Adrenal gland (tissue), 12 donors: Measurements from ENCODE around the gene PTPN14. TPM values are rescaled to one million over a fixed set of nuclear protein-coding genes. Genes with fewer than 3 reads are reported as not detected.
A peak's percentile ranks its signal among the peaks of the same experiment; 100 is the strongest.

ENCODE experiments used
- DNase-seq, 7 donors: peaks; one replicate each; pipeline ENCODE4 v3.0.0-alpha.2; 2019 to 2020
- H3K27ac ChIP-seq, 5 donors: fragments of 200-600 bp; sonication (generic) in 4 of 5; 1 replicate in 3 of 5; 2 replicates in 2 of 5; pipeline versions ENCODE4 v1.5.1 to v1.8.0; 2016 to 2020; ENCODE audit warnings: mild to moderate bottlenecking in 1 of 5
- H3K27me3 ChIP-seq: fragments of 200-600 bp; 2 replicates; pipeline ENCODE4 v1.8.0; 2021
- H3K36me3 ChIP-seq, 2 donors: fragments of 200-600 bp; replicated peaks in 1 of 2; 1 replicate in 1 of 2; 2 replicates in 1 of 2; pipeline versions ENCODE4 v1.5.1 to v1.8.0; 2018 to 2022
- H3K4me1 ChIP-seq, 2 donors: fragments of 200-600 bp; replicated peaks in 1 of 2; 1 replicate in 1 of 2; 2 replicates in 1 of 2; pipeline versions ENCODE4 v1.5.1 to v1.8.0; 2018 to 2021
- H3K4me3 ChIP-seq, 4 donors: fragments of 200-600 bp; sonication (generic) in 3 of 4; one replicate each; pipeline ENCODE4 v1.5.1; 2016 to 2018
- H3K9me3 ChIP-seq, 3 donors: fragments of 200-600 bp; sonication (generic) in 1 of 3; replicated peaks in 1 of 3; 1 replicate in 2 of 3; 2 replicates in 1 of 3; pipeline versions ENCODE4 v1.5.1 to v1.8.0; 2016 to 2021
- POLR2A ChIP-seq, 2 donors: fragments of 450-650 bp; IDR thresholded peaks; one replicate each; pipeline ENCODE4 v1.6.1; 2017; ENCODE audit warnings: antibody characterized with exemption in 2 of 2, mild to moderate bottlenecking in 2 of 2, moderate library complexity in 1 of 2
- WGBS, 4 donors: extraction: QIAGEN DNeasy Blood & Tissue Kit in 2 of 4; methylation state at CpG; one replicate each; pipeline versions ENCODE4 v1.1.5 to v1.1.7; 2013 to 2017; 5-methylcytosine and 5-hydroxymethylcytosine counted together
- intact Hi-C, 2 donors: fragments of 100-400 bp; cut with DNase I; formaldehyde crosslinking; loops; one replicate each; pipeline versions ENCODE4 v1.14.1 to v1.15.0; 2022 to 2023
- polyA plus RNA-seq, 3 donors: library from polyadenylated mRNA; stranded (reverse); fragments of 200-250 nt in 2 of 3; fragments of 350-450 nt in 1 of 3; fragmentation: Illumina TruSeq in 1 of 3; extraction: RNeasy Lipid Tissue Mini Kit (QIAGEN cat#74804) in 1 of 3; gene quantifications; one replicate each; pipeline ENCODE4 v1.2.3, GENCODE V29; 2013 to 2014
- total RNA-seq, 9 donors: library from RNA; depleted of rRNA in 4 of 9; stranded (reverse); fragments of >200 nt in 4 of 9; fragments of 120-200 nt in 1 of 9; fragmentation: NEBNext Ultra II Directional in 1 of 9; extraction: Animal tissue kit (Norgen Biotek cat#: 25700) in 1 of 9; gene quantifications; one replicate each; pipeline versions ENCODE4 v1.1.0 to v1.2.4, GENCODE V29; 2013 to 2023
- TF ChIP-seq, protein P1 (sequence below), 6 experiments: fragments of 450-650 bp in 4 of 6; fragments of 200-600 bp in 2 of 6; sonication (generic) in 1 of 6; IDR thresholded peaks; 1 replicate in 5 of 6; 2 replicates in 1 of 6; pipeline versions ENCODE4 v1.5.1 to v1.8.0; 2016 to 2021; ENCODE audit warnings: antibody characterized with exemption in 6 of 6, mild to moderate bottlenecking in 2 of 6, moderate library complexity in 1 of 6
- donor health status: healthy with polysubstance abuse.
- donor health status: Bipolar disorder and iron deficiency.
- donor health status: DM: yes; HTN: yes; CAD: no.
- donor health status: DM: no; HTN: no; CAD: no.
- donor health status: DM: no; HTN: no; CAD: no.
- donor health status: DM: yes; HTN: yes; CAD: no.

Gene PTPN14
- total and polyA plus RNA-seq, 12 donors: 7.9 to 96.2 (median 32.0) TPM

DNA sequence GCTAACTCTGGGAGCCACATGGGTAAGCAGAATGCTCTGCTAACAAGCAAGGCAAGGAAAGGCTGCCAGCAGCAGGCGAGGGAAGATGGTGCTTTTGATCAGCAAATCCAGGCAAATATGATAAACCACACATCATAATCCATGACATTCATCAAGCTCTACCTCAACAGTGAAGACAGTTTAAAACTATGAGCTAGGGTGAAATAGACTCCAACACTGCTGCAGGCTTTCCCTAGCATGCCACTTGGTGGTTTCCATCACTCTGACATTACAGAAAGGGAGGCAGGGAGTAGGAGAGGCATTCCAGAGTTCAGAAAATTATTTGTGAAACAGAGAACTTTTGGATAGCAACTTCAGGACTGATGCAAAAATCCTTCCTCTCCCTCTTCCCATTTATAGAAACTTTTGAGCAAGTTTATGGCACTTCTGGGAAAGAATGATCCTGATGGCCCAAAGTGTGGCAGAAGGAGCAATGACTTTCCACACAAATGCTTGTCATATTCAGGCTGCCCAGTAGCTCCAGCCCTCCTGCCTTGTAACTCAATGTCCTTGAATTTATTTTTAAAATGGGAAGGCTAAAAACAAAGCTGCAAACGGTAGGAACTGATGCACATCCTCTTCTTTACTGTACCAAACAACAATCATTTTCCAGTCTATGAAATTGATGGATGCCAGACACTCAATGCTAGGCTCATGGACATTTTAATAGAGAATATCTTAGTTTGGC is 199.7 kb downstream of the PTPN14 start:
- DNase-seq: peak in 3 of 7 donors; percentile 31 to 33 (median 32)
- WGBS, 4 donors: 52 to 63% (median 54%) methylated on average over 2 of the region's 2 CpGs
- TF ChIP-seq, protein P1, sequence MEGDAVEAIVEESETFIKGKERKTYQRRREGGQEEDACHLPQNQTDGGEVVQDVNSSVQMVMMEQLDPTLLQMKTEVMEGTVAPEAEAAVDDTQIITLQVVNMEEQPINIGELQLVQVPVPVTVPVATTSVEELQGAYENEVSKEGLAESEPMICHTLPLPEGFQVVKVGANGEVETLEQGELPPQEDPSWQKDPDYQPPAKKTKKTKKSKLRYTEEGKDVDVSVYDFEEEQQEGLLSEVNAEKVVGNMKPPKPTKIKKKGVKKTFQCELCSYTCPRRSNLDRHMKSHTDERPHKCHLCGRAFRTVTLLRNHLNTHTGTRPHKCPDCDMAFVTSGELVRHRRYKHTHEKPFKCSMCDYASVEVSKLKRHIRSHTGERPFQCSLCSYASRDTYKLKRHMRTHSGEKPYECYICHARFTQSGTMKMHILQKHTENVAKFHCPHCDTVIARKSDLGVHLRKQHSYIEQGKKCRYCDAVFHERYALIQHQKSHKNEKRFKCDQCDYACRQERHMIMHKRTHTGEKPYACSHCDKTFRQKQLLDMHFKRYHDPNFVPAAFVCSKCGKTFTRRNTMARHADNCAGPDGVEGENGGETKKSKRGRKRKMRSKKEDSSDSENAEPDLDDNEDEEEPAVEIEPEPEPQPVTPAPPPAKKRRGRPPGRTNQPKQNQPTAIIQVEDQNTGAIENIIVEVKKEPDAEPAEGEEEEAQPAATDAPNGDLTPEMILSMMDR (IDR thresholded peaks at IDR 0.05): no peak
- TF ChIP-seq POLR2A (IDR thresholded peaks at IDR 0.05): no peak
- no peak overlapping the region for H3K27ac ChIP-seq
- H3K27me3 ChIP-seq: no peaks in the 10 kb centered on the region
- H3K9me3 ChIP-seq: no peaks in the 10 kb centered on the region
- H3K4me3 ChIP-seq: no peak overlapping the region
- peaks cover 6 to 9% of the 10 kb centered on the region in 2 donors for H3K4me1 ChIP-seq
- H3K36me3 ChIP-seq: peaks cover 0 to 10% of the 10 kb centered on the region in 2 donors
- intact Hi-C loops: no loop called here

DNA sequence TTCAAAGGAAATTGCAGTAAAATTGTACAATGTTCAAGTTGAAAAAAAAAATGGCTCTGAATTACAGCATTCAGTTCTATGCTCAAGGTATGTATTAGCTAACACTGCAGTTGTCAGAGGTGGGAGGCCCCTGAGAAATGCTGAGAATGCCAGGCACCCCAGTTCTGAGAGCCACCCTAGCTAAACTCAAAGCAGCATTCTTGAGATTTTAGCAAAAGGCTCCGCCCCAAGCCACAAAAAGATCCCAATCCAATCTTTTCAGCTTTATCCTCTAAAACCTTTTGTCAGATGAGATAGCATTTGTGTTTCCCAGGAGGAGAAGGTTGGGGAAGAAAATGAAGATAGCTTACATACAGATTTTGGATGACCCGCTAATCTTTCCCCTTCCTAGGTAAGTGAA is 201.6 kb downstream of the PTPN14 start:
- Histone ChIP-seq H3K9me3 (no peaks in the 10 kb centered on the region), H3K27me3 (no peaks in the 10 kb centered on the region), H3K4me3 (no peak overlapping the region), H3K4me1 (peaks cover 6 to 9% of the 10 kb centered on the region in 2 donors), H3K27ac (no peak overlapping the region), H3K36me3 (peaks cover 0 to 5% of the 10 kb centered on the region in 2 donors)
- intact Hi-C loops: no loop called here
- TF ChIP-seq, protein P1 (IDR thresholded peaks at IDR 0.05): no peak
- TF ChIP-seq POLR2A (IDR thresholded peaks at IDR 0.05): no peak
- no peak for DNase-seq
- WGBS, 4 donors: 93 to 100% (median 98%) methylated on average over 2 of the region's 2 CpGs

DNA sequence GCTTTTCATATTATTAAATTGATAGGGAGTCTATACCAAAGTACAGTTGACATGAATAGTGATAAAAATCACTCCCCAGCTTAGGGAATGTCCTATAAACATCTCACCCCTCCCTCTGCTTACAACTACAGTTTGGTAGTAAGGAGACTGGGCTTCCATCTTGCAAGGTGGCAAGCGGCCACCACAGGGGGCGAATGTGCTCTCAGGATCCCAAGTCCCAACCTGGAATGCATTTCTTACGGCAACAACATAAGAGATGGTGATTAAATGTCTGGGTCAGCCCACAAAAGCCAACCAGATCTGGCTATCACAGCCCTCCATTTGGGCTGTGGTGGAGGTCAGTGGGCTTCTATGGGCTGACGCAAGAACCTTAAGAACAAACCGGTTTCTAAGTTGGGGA is 202.4 kb downstream of the PTPN14 start:
- no peak for DNase-seq
- intact Hi-C loops: no loop called here
- H3K4me3 ChIP-seq: no peak overlapping the region
- H3K36me3 ChIP-seq: peaks cover 0 to 5% of the 10 kb centered on the region in 2 donors
- no peaks in the 10 kb centered on the region for H3K9me3 ChIP-seq
- 96 to 99% (median 97%) methylated on average over 5 of the region's 5 CpGs for WGBS, 4 donors
- no peak for TF ChIP-seq POLR2A (IDR thresholded peaks at IDR 0.05)
- TF ChIP-seq, protein P1 (IDR thresholded peaks at IDR 0.05): no peak
- H3K27ac ChIP-seq: no peak overlapping the region
- H3K4me1 ChIP-seq: peaks cover 6 to 9% of the 10 kb centered on the region in 2 donors
- no peaks in the 10 kb centered on the region for H3K27me3 ChIP-seq

DNA sequence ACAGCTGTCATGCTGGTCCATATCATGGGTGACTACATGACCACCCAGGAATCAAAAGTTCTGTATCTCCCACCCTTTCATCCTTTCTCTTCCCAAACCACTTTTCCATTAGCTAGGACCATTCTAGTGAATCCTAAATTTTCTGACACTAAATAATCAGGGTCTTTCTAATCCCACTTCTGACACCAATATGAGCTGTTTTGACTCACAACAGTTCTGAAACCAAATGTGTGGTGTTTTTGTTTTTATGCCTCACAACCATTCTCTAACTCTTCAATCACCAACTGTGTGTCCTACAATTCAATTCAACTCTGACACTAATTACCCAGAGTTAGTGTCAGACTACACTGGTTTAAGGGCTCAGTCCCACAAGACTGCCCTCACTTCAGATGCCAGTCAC is 206.5 kb downstream of the PTPN14 start:
- H3K4me1 ChIP-seq: no peaks in the 10 kb centered on the region
- TF ChIP-seq, protein P1 (IDR thresholded peaks at IDR 0.05): no peak
- no peak for TF ChIP-seq POLR2A (IDR thresholded peaks at IDR 0.05)
- H3K27me3 ChIP-seq: no peaks in the 10 kb centered on the region
- H3K4me3 ChIP-seq: no peak overlapping the region
- no peaks in the 10 kb centered on the region for H3K36me3 ChIP-seq
- no peak for DNase-seq
- no peak overlapping the region for H3K27ac ChIP-seq
- intact Hi-C loops: no loop called here
- no peaks in the 10 kb centered on the region for H3K9me3 ChIP-seq
